ENCODE data around the gene LRRC1. TPM values are rescaled to one million over a fixed set of nuclear protein-coding genes. Genes with fewer than 3 reads are reported as not detected.

LRRC1 gene
- total and polyA plus RNA-seq, 2 donors (not counting 3 experiments of a cell fraction or from before 2014, with no cell fraction given) = 5.6 to 11.7 TPM

GRCh38 chr6:53786832-53787231 is 8.0 kb upstream of the LRRC1 start:
- Histone ChIP-seq H2AFZ (ENCODE audit: low read depth, low read length) (no peak overlapping the region), H3K9ac (replicated peaks; ENCODE audit: extremely low read depth, insufficient read depth, low read length) (no peak overlapping the region), H3K4me2 (ENCODE audit: insufficient read depth, low read length) (no peak overlapping the region), H3K79me2 (ENCODE audit: control insufficient read depth, insufficient read depth, low read length) (no peaks in the 10 kb centered on the region), H3K27ac (ENCODE audit: insufficient read depth, low read depth, low read length) (no peak overlapping the region), H3K36me3 (ENCODE audit: control insufficient read depth in 2 of 2, extremely low read depth in 1 of 2, insufficient read depth in 2 of 2, low read length in 2 of 2) (no peaks in the 10 kb centered on the region), H3K4me1 (ENCODE audit: control insufficient read depth, extremely low read depth, insufficient read depth, low read length) (no peaks in the 10 kb centered on the region), H3K9me1 (replicated peaks; ENCODE audit: control insufficient read depth, extremely low read depth, insufficient read depth, low read length) (no peaks in the 10 kb centered on the region), H3K4me3 (replicated peaks in 1 of 3; ENCODE audit: insufficient read depth in 1 of 3, low read depth in 1 of 3, low read length in 3 of 3) (no peak overlapping the region), H3K27me3 (ENCODE audit: control insufficient read depth in 2 of 2, insufficient read depth in 2 of 2, low read length in 2 of 2) (no peaks in the 10 kb centered on the region), H3K9me3 (replicated peaks; ENCODE audit: control insufficient read depth, insufficient read depth, low read length) (no peaks in the 10 kb centered on the region), H4K20me1 (replicated peaks; ENCODE audit: control insufficient read depth, extremely low read depth, insufficient read depth, low read length) (no peaks in the 10 kb centered on the region)
- TF ChIP-seq POLR2AphosphoS5 (IDR thresholded peaks at IDR 0.05; ENCODE audit: insufficient read depth, low read depth, low read length) = no peak
- TF ChIP-seq JUN (IDR thresholded peaks at IDR 0.05; ENCODE audit: borderline replicate concordance, insufficient read depth, insufficient read length, low read depth) = no peak
- TF ChIP-seq EZH2 (IDR thresholded peaks at IDR 0.05; ENCODE audit: borderline replicate concordance, low read depth, low read length, severe bottlenecking) = no peak
- TF ChIP-seq, protein P1, sequence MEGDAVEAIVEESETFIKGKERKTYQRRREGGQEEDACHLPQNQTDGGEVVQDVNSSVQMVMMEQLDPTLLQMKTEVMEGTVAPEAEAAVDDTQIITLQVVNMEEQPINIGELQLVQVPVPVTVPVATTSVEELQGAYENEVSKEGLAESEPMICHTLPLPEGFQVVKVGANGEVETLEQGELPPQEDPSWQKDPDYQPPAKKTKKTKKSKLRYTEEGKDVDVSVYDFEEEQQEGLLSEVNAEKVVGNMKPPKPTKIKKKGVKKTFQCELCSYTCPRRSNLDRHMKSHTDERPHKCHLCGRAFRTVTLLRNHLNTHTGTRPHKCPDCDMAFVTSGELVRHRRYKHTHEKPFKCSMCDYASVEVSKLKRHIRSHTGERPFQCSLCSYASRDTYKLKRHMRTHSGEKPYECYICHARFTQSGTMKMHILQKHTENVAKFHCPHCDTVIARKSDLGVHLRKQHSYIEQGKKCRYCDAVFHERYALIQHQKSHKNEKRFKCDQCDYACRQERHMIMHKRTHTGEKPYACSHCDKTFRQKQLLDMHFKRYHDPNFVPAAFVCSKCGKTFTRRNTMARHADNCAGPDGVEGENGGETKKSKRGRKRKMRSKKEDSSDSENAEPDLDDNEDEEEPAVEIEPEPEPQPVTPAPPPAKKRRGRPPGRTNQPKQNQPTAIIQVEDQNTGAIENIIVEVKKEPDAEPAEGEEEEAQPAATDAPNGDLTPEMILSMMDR (IDR thresholded peaks at IDR 0.05; ENCODE audit: extremely low read depth in 1 of 2, insufficient read depth in 1 of 2, low read depth in 1 of 2, low read length in 2 of 2) = no peak
- TF ChIP-seq MYC (IDR thresholded peaks at IDR 0.05; ENCODE audit: low read depth, low read length) = no peak
- no peak for TF ChIP-seq MAX (IDR thresholded peaks at IDR 0.05; ENCODE audit: insufficient read depth, insufficient read length)
- no peak for TF ChIP-seq FOS (IDR thresholded peaks at IDR 0.05; ENCODE audit: borderline replicate concordance, insufficient read depth, low read length)
- TF ChIP-seq POLR2A (IDR thresholded peaks at IDR 0.05; ENCODE audit: low read depth, low read length) = no peak
- no peak for TF ChIP-seq GATA2 (IDR thresholded peaks at IDR 0.05; ENCODE audit: insufficient read depth, insufficient read length, low read depth, low read length)
- no peak for FAIRE-seq
- DNase-seq (ENCODE audit: low read depth, low spot score) = no peak
- intact Hi-C loops (cut with micrococcal nuclease) (no loop called here), dilution Hi-C loops (cut with MboI; ENCODE audit: extremely low pct_ligation_motif_present, low sequenced_read_pairs) (no loop called here)
- ChIA-PET POLR2A (no interaction called here), CTCF (interaction anchor here (1.6 kb wide), 1 partner anchor 8 kb away, joined by 6 read pairs; the partner anchor contains the start of gene LRRC1)
- no TSS peak for BruUV-seq (replicated peaks)
